AG10803 (cell line): ENCODE measurements around the gene ISLR2.

Source experiments
- DNase-seq: peaks from one replicate; pipeline ENCODE4 v3.0.0; 2010; ENCODE audit warnings: low read depth
- H3K4me3 ChIP-seq: 2 replicates; pipeline ENCODE4 v1.5.1; 2011; ENCODE audit warnings: mild to moderate bottlenecking, low read length, control low read depth
- TF ChIP-seq, protein P1 (sequence below): conservative IDR thresholded peaks from 2 replicates; pipeline ENCODE4 v1.5.1; 2011; ENCODE audit warnings: mild to moderate bottlenecking, low read length, control low read depth, inconsistent platforms

Gene ISLR2

GRCh38 chr15:74182131-74182530 is 51.7 kb downstream of the ISLR2 start:
- TF ChIP-seq, protein P1, sequence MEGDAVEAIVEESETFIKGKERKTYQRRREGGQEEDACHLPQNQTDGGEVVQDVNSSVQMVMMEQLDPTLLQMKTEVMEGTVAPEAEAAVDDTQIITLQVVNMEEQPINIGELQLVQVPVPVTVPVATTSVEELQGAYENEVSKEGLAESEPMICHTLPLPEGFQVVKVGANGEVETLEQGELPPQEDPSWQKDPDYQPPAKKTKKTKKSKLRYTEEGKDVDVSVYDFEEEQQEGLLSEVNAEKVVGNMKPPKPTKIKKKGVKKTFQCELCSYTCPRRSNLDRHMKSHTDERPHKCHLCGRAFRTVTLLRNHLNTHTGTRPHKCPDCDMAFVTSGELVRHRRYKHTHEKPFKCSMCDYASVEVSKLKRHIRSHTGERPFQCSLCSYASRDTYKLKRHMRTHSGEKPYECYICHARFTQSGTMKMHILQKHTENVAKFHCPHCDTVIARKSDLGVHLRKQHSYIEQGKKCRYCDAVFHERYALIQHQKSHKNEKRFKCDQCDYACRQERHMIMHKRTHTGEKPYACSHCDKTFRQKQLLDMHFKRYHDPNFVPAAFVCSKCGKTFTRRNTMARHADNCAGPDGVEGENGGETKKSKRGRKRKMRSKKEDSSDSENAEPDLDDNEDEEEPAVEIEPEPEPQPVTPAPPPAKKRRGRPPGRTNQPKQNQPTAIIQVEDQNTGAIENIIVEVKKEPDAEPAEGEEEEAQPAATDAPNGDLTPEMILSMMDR = no peak
- no peak overlapping the region for H3K4me3 ChIP-seq
- no peak for DNase-seq

DNA sequence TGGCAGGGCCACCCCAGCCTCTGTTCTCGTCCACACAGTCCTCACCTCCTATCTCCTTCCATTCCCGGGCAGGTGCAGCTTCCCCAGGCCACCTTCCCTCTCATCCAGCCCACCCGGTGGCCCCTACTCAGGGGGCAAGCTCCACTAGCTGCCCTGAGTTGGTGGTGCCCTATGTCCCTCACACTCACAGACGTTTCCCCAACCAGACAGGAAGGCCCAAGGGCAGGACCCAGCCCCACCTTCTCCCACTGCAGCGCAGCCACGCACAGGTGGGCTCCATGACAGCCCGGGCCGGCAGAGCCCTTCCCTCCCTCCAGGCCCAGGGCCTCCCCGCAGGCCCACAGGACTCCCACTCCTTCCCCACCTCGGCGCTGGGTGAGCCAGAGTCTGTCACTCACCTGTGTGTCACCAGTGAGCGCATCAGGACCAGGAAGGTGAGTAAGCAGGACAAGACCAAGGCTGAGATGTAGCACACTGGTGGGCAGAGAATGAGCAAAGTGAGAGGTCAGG is 54.3 kb downstream of the ISLR2 start:
- H3K4me3 ChIP-seq = no peak overlapping the region
- TF ChIP-seq, protein P1 = no peak
- DNase-seq = no peak

DNA sequence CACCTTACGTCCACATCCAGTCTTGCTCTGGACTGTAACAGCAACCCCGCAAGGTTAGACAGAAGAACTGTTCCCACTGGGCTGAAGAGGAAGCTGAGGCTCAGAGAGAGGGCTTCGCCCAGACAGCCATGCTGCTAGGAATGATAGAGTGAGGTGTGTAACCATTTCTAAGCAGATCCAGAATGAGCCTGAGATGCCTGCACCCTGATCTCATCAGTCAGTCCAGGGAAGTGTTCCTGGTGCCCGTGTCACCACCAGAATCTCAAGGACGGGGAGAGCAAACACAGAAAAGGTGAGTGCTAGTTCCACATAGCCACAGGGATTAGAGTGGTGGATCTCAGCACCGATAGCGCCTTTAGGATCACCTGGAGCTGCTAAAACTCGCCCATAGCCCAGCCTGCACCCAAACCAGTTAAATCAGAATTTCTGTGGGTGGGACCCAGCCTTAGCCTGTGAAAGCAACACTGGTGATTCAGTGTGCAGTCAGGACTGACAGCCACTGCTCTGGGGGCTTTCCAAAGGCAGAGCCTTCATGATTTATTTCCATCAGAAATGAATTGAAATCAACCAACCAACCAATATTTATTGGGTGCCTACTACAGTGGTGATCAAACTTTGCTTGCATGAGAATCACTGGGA is 55.4 kb downstream of the ISLR2 start:
- no peak for DNase-seq
- TF ChIP-seq, protein P1 = no peak
- no peak overlapping the region for H3K4me3 ChIP-seq
